ENCODE data around the gene RADIL.
"Not testable (repeated sequence)": the region's sequence is repeated elsewhere in the genome, so short reads cannot be mapped to it uniquely, and the experiment has no call there.

The RADIL gene

DNA sequence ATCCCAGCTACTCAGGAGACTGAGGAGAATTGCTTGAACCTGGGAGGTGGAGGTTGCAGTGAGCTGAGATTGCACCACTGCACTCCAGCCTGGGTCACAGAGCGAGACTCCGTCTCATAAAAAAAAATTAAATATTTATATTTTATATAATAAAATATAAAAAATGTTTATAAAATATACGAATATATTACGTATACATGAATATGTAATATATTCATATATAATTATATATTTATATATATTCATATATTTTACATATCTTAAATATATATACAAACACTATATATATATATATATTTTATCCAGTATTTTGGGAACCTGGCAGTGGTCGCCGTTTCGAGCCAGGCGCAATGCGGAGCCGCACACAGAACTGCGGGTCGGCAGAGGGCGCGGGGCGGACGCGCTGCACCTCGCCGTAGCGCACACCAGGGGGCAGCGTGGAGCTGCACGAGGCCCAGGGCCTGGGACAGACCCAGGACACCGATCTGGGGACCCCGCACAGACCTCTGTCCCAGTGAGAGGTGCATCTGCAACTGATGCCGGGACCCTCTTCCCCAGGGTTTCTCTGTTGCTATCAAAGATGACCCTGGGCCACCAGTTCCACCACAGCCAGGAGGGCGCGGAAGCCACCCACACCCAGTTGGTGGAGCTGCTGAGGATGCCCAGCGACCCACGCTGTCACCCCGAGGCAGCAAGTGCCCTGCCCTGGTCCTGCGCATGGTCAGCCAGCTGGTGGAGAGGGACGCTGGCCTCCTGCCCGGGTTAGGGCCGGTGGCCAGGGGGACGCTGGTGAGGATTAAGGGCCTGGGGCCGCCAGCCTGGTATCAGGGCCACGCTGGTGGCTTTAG lies 85.4 kb downstream of the RADIL start:
- H3K4me3 ChIP-seq (replicated peaks; ENCODE audit: insufficient read depth, low read length): no peak overlapping the region
- no peaks in the 10 kb centered on the region for H3K27me3 ChIP-seq (ENCODE audit: insufficient read depth, poor library complexity, severe bottlenecking)
- peak in 1 of 2 experiments; percentile 49 for DNase-seq (ENCODE audit: low read depth in 1 of 2, low spot score in 1 of 2)
- no peak overlapping the region for H3K27ac ChIP-seq (replicated peaks)
- TF ChIP-seq, protein P1, sequence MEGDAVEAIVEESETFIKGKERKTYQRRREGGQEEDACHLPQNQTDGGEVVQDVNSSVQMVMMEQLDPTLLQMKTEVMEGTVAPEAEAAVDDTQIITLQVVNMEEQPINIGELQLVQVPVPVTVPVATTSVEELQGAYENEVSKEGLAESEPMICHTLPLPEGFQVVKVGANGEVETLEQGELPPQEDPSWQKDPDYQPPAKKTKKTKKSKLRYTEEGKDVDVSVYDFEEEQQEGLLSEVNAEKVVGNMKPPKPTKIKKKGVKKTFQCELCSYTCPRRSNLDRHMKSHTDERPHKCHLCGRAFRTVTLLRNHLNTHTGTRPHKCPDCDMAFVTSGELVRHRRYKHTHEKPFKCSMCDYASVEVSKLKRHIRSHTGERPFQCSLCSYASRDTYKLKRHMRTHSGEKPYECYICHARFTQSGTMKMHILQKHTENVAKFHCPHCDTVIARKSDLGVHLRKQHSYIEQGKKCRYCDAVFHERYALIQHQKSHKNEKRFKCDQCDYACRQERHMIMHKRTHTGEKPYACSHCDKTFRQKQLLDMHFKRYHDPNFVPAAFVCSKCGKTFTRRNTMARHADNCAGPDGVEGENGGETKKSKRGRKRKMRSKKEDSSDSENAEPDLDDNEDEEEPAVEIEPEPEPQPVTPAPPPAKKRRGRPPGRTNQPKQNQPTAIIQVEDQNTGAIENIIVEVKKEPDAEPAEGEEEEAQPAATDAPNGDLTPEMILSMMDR (IDR thresholded peaks at IDR 0.05; ENCODE audit: insufficient read depth, low read length): peak; percentile 66
- no peak for TF ChIP-seq POLR2AphosphoS5 (IDR thresholded peaks at IDR 0.05; ENCODE audit: low read depth)

DNA sequence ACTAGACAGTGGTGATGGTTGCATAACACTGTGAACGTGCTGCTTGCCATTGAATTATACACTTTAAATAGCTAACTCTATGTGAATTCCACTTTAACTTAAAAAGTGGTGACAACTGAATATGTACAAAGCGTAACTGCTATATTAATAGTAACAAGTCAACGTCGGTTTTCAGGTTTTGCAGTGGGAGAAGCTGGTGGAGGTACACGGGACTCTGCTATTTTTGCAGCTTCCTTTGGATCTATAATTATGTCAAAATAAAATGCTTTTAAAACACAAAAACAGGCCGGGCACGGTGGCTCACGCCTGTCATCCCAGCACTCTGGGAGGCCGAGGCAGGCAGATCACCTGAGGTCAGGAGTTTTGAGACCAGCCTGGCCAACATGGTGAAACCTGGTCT lies 87.1 kb downstream of the RADIL start:
- TF ChIP-seq, protein P2, sequence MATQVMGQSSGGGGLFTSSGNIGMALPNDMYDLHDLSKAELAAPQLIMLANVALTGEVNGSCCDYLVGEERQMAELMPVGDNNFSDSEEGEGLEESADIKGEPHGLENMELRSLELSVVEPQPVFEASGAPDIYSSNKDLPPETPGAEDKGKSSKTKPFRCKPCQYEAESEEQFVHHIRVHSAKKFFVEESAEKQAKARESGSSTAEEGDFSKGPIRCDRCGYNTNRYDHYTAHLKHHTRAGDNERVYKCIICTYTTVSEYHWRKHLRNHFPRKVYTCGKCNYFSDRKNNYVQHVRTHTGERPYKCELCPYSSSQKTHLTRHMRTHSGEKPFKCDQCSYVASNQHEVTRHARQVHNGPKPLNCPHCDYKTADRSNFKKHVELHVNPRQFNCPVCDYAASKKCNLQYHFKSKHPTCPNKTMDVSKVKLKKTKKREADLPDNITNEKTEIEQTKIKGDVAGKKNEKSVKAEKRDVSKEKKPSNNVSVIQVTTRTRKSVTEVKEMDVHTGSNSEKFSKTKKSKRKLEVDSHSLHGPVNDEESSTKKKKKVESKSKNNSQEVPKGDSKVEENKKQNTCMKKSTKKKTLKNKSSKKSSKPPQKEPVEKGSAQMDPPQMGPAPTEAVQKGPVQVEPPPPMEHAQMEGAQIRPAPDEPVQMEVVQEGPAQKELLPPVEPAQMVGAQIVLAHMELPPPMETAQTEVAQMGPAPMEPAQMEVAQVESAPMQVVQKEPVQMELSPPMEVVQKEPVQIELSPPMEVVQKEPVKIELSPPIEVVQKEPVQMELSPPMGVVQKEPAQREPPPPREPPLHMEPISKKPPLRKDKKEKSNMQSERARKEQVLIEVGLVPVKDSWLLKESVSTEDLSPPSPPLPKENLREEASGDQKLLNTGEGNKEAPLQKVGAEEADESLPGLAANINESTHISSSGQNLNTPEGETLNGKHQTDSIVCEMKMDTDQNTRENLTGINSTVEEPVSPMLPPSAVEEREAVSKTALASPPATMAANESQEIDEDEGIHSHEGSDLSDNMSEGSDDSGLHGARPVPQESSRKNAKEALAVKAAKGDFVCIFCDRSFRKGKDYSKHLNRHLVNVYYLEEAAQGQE (IDR thresholded peaks at IDR 0.05; ENCODE audit: insufficient replicate concordance, low read depth): no peak
- TF ChIP-seq POLR2AphosphoS5 (IDR thresholded peaks at IDR 0.05; ENCODE audit: low read depth): no peak
- DNase-seq (ENCODE audit: low read depth in 1 of 2, low spot score in 1 of 2): no peak
- H3K27me3 ChIP-seq (ENCODE audit: insufficient read depth, poor library complexity, severe bottlenecking): no peaks in the 10 kb centered on the region
- H3K4me3 ChIP-seq (replicated peaks; ENCODE audit: insufficient read depth, low read length): no peak overlapping the region
- no peak overlapping the region for H3K27ac ChIP-seq (replicated peaks)

DNA sequence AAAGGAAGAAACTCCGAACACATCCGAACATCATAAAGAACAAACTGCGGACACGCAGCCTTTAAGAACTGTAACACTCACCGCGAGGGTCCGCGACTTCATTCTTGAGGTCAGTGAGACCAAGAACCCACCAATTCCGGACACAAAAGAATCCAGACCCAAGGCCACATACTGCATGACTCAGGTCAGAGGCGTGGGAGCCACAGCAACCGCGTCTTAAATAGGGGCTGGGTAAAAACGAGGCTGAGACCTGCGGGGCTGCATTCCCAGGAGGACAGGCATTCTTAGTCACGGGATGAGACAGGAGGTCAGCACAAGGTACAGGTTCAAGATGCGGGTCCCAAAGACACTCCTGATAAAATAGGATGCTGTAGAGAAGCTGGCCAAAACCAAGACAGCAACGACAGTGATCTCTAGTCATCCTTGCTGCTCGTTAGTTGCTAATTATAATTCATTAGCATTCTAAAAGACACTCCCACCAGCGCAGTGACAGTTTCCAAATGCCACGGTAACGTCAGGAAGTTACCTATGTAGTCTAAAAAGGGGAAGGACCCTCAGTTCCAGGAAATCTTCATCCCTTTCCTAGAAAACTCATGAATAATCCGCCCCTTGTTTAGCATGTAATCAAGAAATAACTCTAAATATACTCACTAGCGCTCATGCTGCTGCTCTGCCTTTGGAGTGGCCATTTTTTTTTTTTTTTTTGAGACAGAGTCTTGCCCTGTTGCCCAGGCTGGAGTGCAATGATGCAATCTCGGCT lies 88.7 kb downstream of the RADIL start:
- Histone ChIP-seq H3K4me3 (replicated peaks; ENCODE audit: insufficient read depth, low read length) (no peak overlapping the region), H3K27ac (replicated peaks) (no peak overlapping the region), H3K27me3 (ENCODE audit: insufficient read depth, poor library complexity, severe bottlenecking) (no peaks in the 10 kb centered on the region)
- no peak for DNase-seq (ENCODE audit: low read depth in 1 of 2, low spot score in 1 of 2)
- TF ChIP-seq POLR2AphosphoS5 (IDR thresholded peaks at IDR 0.05; ENCODE audit: low read depth): no peak; the same call in 1 of the 2 replicates
- TF ChIP-seq, protein P2 (IDR thresholded peaks at IDR 0.05; ENCODE audit: insufficient replicate concordance, low read depth): no peak
- no peak for TF ChIP-seq SPI1 (IDR thresholded peaks at IDR 0.05; ENCODE audit: borderline replicate concordance, low read depth)
- TF ChIP-seq, protein P1 (IDR thresholded peaks at IDR 0.05; ENCODE audit: insufficient read depth, low read length): no peak

DNA sequence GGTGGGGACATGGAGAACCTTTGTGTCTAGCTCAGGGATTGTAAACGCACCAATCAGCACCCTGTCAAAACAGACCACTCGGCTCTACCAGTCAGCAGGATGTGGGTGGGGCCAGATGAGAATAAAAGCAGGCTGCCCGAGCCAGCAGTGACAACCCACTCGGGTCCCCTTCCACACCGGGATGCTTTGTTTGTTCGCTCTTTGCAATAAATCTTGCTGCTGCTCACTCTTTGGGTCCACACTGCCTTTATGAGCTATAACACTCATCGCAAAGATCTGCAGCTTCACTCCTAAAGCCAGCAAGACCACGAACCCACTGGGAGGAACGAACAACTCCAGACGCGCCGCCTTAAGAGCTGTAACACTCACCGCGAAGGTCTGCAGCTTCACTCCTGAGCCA lies 89.3 kb downstream of the RADIL start:
- not testable (repeated sequence) for DNase-seq (ENCODE audit: low read depth in 1 of 2, low spot score in 1 of 2); H3K27me3 ChIP-seq (ENCODE audit: insufficient read depth, poor library complexity, severe bottlenecking); H3K27ac ChIP-seq (replicated peaks); H3K4me3 ChIP-seq (replicated peaks; ENCODE audit: insufficient read depth, low read length)

DNA sequence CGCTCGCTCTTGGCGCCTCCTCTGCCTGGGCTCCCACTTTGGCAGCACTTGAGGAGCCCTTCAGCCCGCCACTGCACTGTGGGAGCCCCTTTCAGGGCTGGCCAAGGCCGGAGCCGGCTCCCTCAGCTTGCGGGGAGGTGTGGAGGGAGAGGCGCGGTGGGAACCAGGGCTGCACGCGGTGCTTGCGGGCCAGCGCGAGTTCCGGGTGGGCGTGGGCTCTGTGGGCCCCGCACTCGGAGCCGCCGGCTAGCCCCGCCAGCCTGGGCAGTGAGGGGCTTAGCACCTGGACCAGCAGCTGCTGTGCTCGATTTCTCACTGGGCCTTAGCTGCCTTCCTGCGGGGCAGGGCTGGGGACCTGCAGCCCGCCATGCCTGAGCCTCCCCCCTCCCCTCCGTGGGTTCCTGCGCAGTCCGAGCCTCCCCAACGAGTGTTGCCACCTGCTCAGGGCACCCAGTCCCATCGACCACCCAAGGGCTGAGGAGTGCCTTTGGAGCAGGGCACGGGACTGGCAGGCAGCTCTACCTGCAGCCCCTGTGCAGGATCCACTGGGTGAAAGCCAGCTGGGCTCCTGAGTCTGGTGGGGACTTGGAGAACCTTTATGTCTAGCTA lies 90.0 kb downstream of the RADIL start:
- not testable (repeated sequence) for H3K4me3 ChIP-seq (replicated peaks; ENCODE audit: insufficient read depth, low read length); H3K27ac ChIP-seq (replicated peaks); DNase-seq (ENCODE audit: low read depth in 1 of 2, low spot score in 1 of 2); H3K27me3 ChIP-seq (ENCODE audit: insufficient read depth, poor library complexity, severe bottlenecking)
